GM12872 (cell line): ENCODE measurements around the gene NCR2.

ENCODE experiments used
- CTCF ChIP-seq: IDR thresholded peaks from 3 replicates; pipeline ENCODE4 v1.5.1; 2011; ENCODE audit warnings: low read depth, mild to moderate bottlenecking, low read length, moderate library complexity; ENCODE audit not compliant: insufficient read depth

NCR2 gene

GRCh38 chr6:41352396-41352795 is 17.0 kb downstream of the NCR2 start:
- TF ChIP-seq CTCF: no peak

- no peak for TF ChIP-seq CTCF
These were observed 17.5 kb downstream of the NCR2 start for GRCh38 chr6:41352907-41353306.

- TF ChIP-seq CTCF: no peak
These were observed 17.9 kb downstream of the NCR2 start for GRCh38 chr6:41353333-41353732.

GRCh38 chr6:41355952-41356351 is 20.5 kb downstream of the NCR2 start:
- TF ChIP-seq CTCF: no peak

GRCh38 chr6:41356825-41357224 is 21.4 kb downstream of the NCR2 start:
- TF ChIP-seq CTCF: no peak

GRCh38 chr6:41358503-41358902 is 23.1 kb downstream of the NCR2 start:
- TF ChIP-seq CTCF: no peak

- no peak for TF ChIP-seq CTCF
These were observed 24.4 kb downstream of the NCR2 start for GRCh38 chr6:41359617-41360313.
